ENCODE data around the gene MTOR.

DNA sequence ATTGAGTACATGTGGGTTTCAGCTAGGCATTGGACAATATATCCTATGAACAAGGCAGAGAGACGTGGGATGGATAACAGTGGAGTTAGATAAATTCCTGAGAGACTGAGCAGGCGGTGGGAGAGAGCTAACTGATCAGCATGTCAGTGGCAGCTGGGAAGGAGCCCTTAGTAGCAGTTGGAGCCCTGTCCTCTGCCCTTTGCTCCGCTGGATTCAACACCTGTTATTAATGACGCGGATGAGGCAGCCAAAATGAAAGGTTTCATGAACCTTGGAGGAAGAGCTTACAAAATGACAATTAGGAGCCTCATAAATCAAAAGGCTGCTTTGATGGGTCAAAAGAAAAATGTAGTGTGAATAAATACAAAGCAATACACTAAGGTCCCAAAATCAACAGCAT lies 26.7 kb upstream of the MTOR start:
- TF ChIP-seq KLF5 (IDR thresholded peaks at IDR 0.05; ENCODE audit: partially characterized antibody) = no peak
- no peak for TF ChIP-seq DPF2 (IDR thresholded peaks at IDR 0.05)
- TF ChIP-seq RFX5 (IDR thresholded peaks at IDR 0.05; ENCODE audit: low read depth, low read length) = no peak
- TF ChIP-seq IRF4 (IDR thresholded peaks at IDR 0.05; ENCODE audit: low read depth, low read length) = no peak
- no peak for TF ChIP-seq IKZF1 (conservative IDR thresholded peaks at IDR 0.05)
- TF ChIP-seq, protein P1, sequence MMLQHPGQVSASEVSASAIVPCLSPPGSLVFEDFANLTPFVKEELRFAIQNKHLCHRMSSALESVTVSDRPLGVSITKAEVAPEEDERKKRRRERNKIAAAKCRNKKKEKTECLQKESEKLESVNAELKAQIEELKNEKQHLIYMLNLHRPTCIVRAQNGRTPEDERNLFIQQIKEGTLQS (IDR thresholded peaks at IDR 0.05; ENCODE audit: borderline replicate concordance, extremely low read depth, low read depth, low read length) = no peak
- no peak for TF ChIP-seq EZH2 (IDR thresholded peaks at IDR 0.05; ENCODE audit: borderline replicate concordance, control insufficient read depth, low read depth, low read length)
- no peak for TF ChIP-seq ZNF274 (IDR thresholded peaks at IDR 0.05; ENCODE audit: insufficient read depth, insufficient read length)
- TF ChIP-seq, protein P2, sequence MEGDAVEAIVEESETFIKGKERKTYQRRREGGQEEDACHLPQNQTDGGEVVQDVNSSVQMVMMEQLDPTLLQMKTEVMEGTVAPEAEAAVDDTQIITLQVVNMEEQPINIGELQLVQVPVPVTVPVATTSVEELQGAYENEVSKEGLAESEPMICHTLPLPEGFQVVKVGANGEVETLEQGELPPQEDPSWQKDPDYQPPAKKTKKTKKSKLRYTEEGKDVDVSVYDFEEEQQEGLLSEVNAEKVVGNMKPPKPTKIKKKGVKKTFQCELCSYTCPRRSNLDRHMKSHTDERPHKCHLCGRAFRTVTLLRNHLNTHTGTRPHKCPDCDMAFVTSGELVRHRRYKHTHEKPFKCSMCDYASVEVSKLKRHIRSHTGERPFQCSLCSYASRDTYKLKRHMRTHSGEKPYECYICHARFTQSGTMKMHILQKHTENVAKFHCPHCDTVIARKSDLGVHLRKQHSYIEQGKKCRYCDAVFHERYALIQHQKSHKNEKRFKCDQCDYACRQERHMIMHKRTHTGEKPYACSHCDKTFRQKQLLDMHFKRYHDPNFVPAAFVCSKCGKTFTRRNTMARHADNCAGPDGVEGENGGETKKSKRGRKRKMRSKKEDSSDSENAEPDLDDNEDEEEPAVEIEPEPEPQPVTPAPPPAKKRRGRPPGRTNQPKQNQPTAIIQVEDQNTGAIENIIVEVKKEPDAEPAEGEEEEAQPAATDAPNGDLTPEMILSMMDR (IDR thresholded peaks at IDR 0.05 in 2 of 3, conservative IDR thresholded peaks at IDR 0.05 in 1 of 3; ENCODE audit: control insufficient read depth in 2 of 3, extremely low read depth in 1 of 3, insufficient read depth in 1 of 3, low read depth in 3 of 3, low read length in 3 of 3) = no peak
